ENCODE results near the gene SH3GLB1. TPM values are rescaled to one million over a fixed set of nuclear protein-coding genes. Genes with fewer than 3 reads are reported as not detected.

Gene SH3GLB1
- total and polyA plus RNA-seq, 2 donors (not counting 1 experiment from before 2014, with no cell fraction given) = 41.5 to 80.2 TPM

GRCh38 chr1:86706018-86706635 is 1.8 kb downstream of the SH3GLB1 start:
- peak overlapping the region; percentile 97 for H3K4me2 ChIP-seq (ENCODE audit: extremely low read depth, insufficient read depth, low read length)
- peaks cover 5% of the 10 kb centered on the region for H3K4me1 ChIP-seq (ENCODE audit: control insufficient read depth, extremely low read depth, insufficient read depth, low read length)
- no peaks in the 10 kb centered on the region for H3K27me3 ChIP-seq (ENCODE audit: control insufficient read depth, insufficient read depth, low read length)
- peak overlapping the region; percentile 96 for H3K27ac ChIP-seq (ENCODE audit: insufficient read depth, low read length)
- H3K9me3 ChIP-seq (ENCODE audit: control insufficient read depth, insufficient read depth, low read depth, low read length) = no peaks in the 10 kb centered on the region
- peak overlapping the region; percentile 82 to 99 (median 95) for H3K4me3 ChIP-seq (replicated peaks in 1 of 4; ENCODE audit: control extremely low read depth in 1 of 4, insufficient read depth in 1 of 4, low read depth in 3 of 4, low read length in 4 of 4)
- TF ChIP-seq EZH2 (IDR thresholded peaks at IDR 0.05; ENCODE audit: low read length, missing control alignments) (no peak), CTCF (conservative IDR thresholded peaks at IDR 0.05 in 1 of 2, IDR thresholded peaks at IDR 0.05 in 1 of 2; ENCODE audit: low read depth in 1 of 2, low read length in 2 of 2) (no peak)
- peaks cover 62% of the 10 kb centered on the region for H3K79me2 ChIP-seq (ENCODE audit: control insufficient read depth, insufficient read depth, low read length)
- peaks cover 2% of the 10 kb centered on the region for H4K20me1 ChIP-seq (ENCODE audit: control insufficient read depth, extremely low read depth, insufficient read depth, low read length)
- DNase-seq (ENCODE audit: low read depth in 2 of 2) = peak in 1 of 2 donors; percentile 9
- no peaks in the 10 kb centered on the region for H3K36me3 ChIP-seq (ENCODE audit: control insufficient read depth, insufficient read depth, low read length)
- peak overlapping the region; percentile 46 for H3K9ac ChIP-seq (ENCODE audit: insufficient read depth, low read length)
- H2AFZ ChIP-seq (ENCODE audit: low read length) = no peak overlapping the region

- no peak for TF ChIP-seq EZH2 (IDR thresholded peaks at IDR 0.05; ENCODE audit: low read length, missing control alignments)
- TF ChIP-seq CTCF (conservative IDR thresholded peaks at IDR 0.05 in 1 of 2, IDR thresholded peaks at IDR 0.05 in 1 of 2; ENCODE audit: low read depth in 1 of 2, low read length in 2 of 2) = no peak
- no peaks in the 10 kb centered on the region for H3K27me3 ChIP-seq (ENCODE audit: control insufficient read depth, insufficient read depth, low read length)
- DNase-seq (ENCODE audit: low read depth in 2 of 2) = peak; percentile 34 to 72
- H3K4me1 ChIP-seq (ENCODE audit: control insufficient read depth, extremely low read depth, insufficient read depth, low read length) = peaks cover 5% of the 10 kb centered on the region
- no peak overlapping the region for H3K9ac ChIP-seq (ENCODE audit: insufficient read depth, low read length)
- peak overlapping the region in 1 of 4 experiments; percentile 13 for H3K4me3 ChIP-seq (replicated peaks in 1 of 4; ENCODE audit: control extremely low read depth in 1 of 4, insufficient read depth in 1 of 4, low read depth in 3 of 4, low read length in 4 of 4)
- H4K20me1 ChIP-seq (ENCODE audit: control insufficient read depth, extremely low read depth, insufficient read depth, low read length) = peaks cover 2% of the 10 kb centered on the region
- peaks cover 86% of the 10 kb centered on the region for H3K79me2 ChIP-seq (ENCODE audit: control insufficient read depth, insufficient read depth, low read length)
- H3K36me3 ChIP-seq (ENCODE audit: control insufficient read depth, insufficient read depth, low read length) = no peaks in the 10 kb centered on the region
- peak overlapping the region; percentile 54 for H3K4me2 ChIP-seq (ENCODE audit: extremely low read depth, insufficient read depth, low read length)
- H3K9me3 ChIP-seq (ENCODE audit: control insufficient read depth, insufficient read depth, low read depth, low read length) = no peaks in the 10 kb centered on the region
- H3K27ac ChIP-seq (ENCODE audit: insufficient read depth, low read length) = peak overlapping the region; percentile 5
- no peak overlapping the region for H2AFZ ChIP-seq (ENCODE audit: low read length)
Measured at GRCh38 chr1:86708920-86709319, 4.5 kb downstream of the SH3GLB1 start.

- Histone ChIP-seq H3K9me3 (ENCODE audit: control insufficient read depth, insufficient read depth, low read depth, low read length) (no peaks in the 10 kb centered on the region), H3K9ac (ENCODE audit: insufficient read depth, low read length) (no peak overlapping the region), H3K4me1 (ENCODE audit: control insufficient read depth, extremely low read depth, insufficient read depth, low read length) (peaks cover 3% of the 10 kb centered on the region), H3K36me3 (ENCODE audit: control insufficient read depth, insufficient read depth, low read length) (no peaks in the 10 kb centered on the region), H2AFZ (ENCODE audit: low read length) (no peak overlapping the region), H3K27me3 (ENCODE audit: control insufficient read depth, insufficient read depth, low read length) (no peaks in the 10 kb centered on the region), H3K79me2 (ENCODE audit: control insufficient read depth, insufficient read depth, low read length) (peaks cover 92% of the 10 kb centered on the region), H4K20me1 (ENCODE audit: control insufficient read depth, extremely low read depth, insufficient read depth, low read length) (peaks cover 2% of the 10 kb centered on the region), H3K27ac (ENCODE audit: insufficient read depth, low read length) (no peak overlapping the region), H3K4me2 (ENCODE audit: extremely low read depth, insufficient read depth, low read length) (no peak overlapping the region), H3K4me3 (replicated peaks in 1 of 4; ENCODE audit: control extremely low read depth in 1 of 4, insufficient read depth in 1 of 4, low read depth in 3 of 4, low read length in 4 of 4) (no peak overlapping the region)
- no peak for DNase-seq (ENCODE audit: low read depth in 2 of 2)
- TF ChIP-seq EZH2 (IDR thresholded peaks at IDR 0.05; ENCODE audit: low read length, missing control alignments) (no peak), CTCF (conservative IDR thresholded peaks at IDR 0.05 in 1 of 2, IDR thresholded peaks at IDR 0.05 in 1 of 2; ENCODE audit: low read depth in 1 of 2, low read length in 2 of 2) (no peak)
Measured at GRCh38 chr1:86712088-86712860, 7.9 kb downstream of the SH3GLB1 start.
